Suprapubic skin (tissue), 4 donors: Measurements from ENCODE around the gene SND1. TPM values are rescaled to one million over a fixed set of nuclear protein-coding genes. Genes with fewer than 3 reads are reported as not detected.

ENCODE experiments used
- DNase-seq, 2 donors: peaks; one replicate each; pipeline ENCODE4 v3.0.0-alpha.2; 2019; ENCODE audit warnings: low spot score in 2 of 2
- H3K27ac ChIP-seq: fragments of 200-600 bp; sonication (generic); one replicate; pipeline ENCODE4 v1.5.1; 2019
- H3K27me3 ChIP-seq: fragments of 200-600 bp; sonication (generic); one replicate; pipeline ENCODE4 v1.5.1; 2019
- H3K36me3 ChIP-seq: fragments of 200-600 bp; sonication (generic); one replicate; pipeline ENCODE4 v1.5.1; 2019
- H3K4me1 ChIP-seq: fragments of 200-600 bp; sonication (generic); one replicate; pipeline ENCODE4 v1.5.1; 2019
- H3K4me3 ChIP-seq: fragments of 200-600 bp; sonication (generic); one replicate; pipeline ENCODE4 v1.5.1; 2019; ENCODE audit warnings: mild to moderate bottlenecking
- H3K9me3 ChIP-seq: fragments of 200-600 bp; sonication (generic); one replicate; pipeline ENCODE4 v1.5.1; 2019
- CTCF ChIP-seq, 2 donors: fragments of 200-600 bp in 1 of 2; fragments of 450-650 bp in 1 of 2; sonication (generic) in 1 of 2; IDR thresholded peaks; one replicate each; pipeline ENCODE4 v1.5.1; 2016 to 2019; ENCODE audit warnings: antibody characterized with exemption in 2 of 2, mild to moderate bottlenecking in 1 of 2, moderate library complexity in 1 of 2
- EP300 ChIP-seq: sonication (generic); formaldehyde crosslinking; IDR thresholded peaks from one replicate; pipeline ENCODE4 v1.6.1; 2017; ENCODE audit warnings: antibody characterized with exemption
- POLR2A ChIP-seq, 2 donors: fragments of 450-650 bp; IDR thresholded peaks; one replicate each; pipeline ENCODE4 v1.6.1; 2017; ENCODE audit warnings: antibody characterized with exemption in 2 of 2, mild to moderate bottlenecking in 2 of 2, moderate library complexity in 2 of 2
- POLR2AphosphoS5 ChIP-seq, 3 donors: sonication (generic); formaldehyde crosslinking; IDR thresholded peaks; one replicate each; pipeline ENCODE4 v1.6.1; 2017; ENCODE audit warnings: antibody characterized with exemption in 3 of 3
- WGBS: methylation state at CpG from one replicate; pipeline ENCODE4 v1.1.5; 2018; 5-methylcytosine and 5-hydroxymethylcytosine counted together
- total RNA-seq, 4 donors: library from RNA; depleted of rRNA; stranded (reverse); fragments of >200 nt; gene quantifications; one replicate each; pipeline ENCODE4 v1.1.0, GENCODE V29; 2016

SND1 gene
- total RNA-seq, 4 donors from 2014 or later: 72.2 to 99.8 (median 77.2) TPM

GRCh38 chr7:127786184-127786583, 134.2 kb downstream of the SND1 start:
- Histone ChIP-seq H3K27me3 (no peaks in the 10 kb centered on the region), H3K9me3 (no peaks in the 10 kb centered on the region), H3K27ac (no peak overlapping the region), H3K4me3 (no peak overlapping the region), H3K4me1 (peaks cover 9% of the 10 kb centered on the region), H3K36me3 (no peaks in the 10 kb centered on the region)
- DNase-seq: no peak
- WGBS: 100% methylated on average over 1 of the region's 1 CpG
- TF ChIP-seq EP300 (no peak), CTCF (IDR thresholded peaks at IDR 0.05) (no peak), POLR2A (IDR thresholded peaks at IDR 0.05) (no peak), POLR2AphosphoS5 (IDR thresholded peaks at IDR 0.05) (no peak)

GRCh38 chr7:127789031-127789430, 137.0 kb downstream of the SND1 start:
- Histone ChIP-seq H3K4me3 (no peak overlapping the region), H3K27ac (no peak overlapping the region), H3K27me3 (no peaks in the 10 kb centered on the region), H3K9me3 (no peaks in the 10 kb centered on the region), H3K4me1 (no peaks in the 10 kb centered on the region), H3K36me3 (no peaks in the 10 kb centered on the region)
- DNase-seq: no peak
- TF ChIP-seq EP300 (no peak), POLR2A (IDR thresholded peaks at IDR 0.05) (no peak), POLR2AphosphoS5 (IDR thresholded peaks at IDR 0.05) (no peak), CTCF (IDR thresholded peaks at IDR 0.05) (no peak)
- 65% methylated on average over 3 of the region's 3 CpGs for WGBS

- no peak for DNase-seq
- H3K9me3 ChIP-seq: no peaks in the 10 kb centered on the region
- TF ChIP-seq EP300: no peak
- no peak for TF ChIP-seq CTCF (IDR thresholded peaks at IDR 0.05)
- TF ChIP-seq POLR2AphosphoS5 (IDR thresholded peaks at IDR 0.05): no peak
- TF ChIP-seq POLR2A (IDR thresholded peaks at IDR 0.05): no peak
- no peaks in the 10 kb centered on the region for H3K4me1 ChIP-seq
- no peaks in the 10 kb centered on the region for H3K36me3 ChIP-seq
- no peaks in the 10 kb centered on the region for H3K27me3 ChIP-seq
- H3K4me3 ChIP-seq: no peak overlapping the region
- no peak overlapping the region for H3K27ac ChIP-seq
- 89% methylated on average over 6 of the region's 6 CpGs for WGBS
These were observed 139.6 kb downstream of the SND1 start for GRCh38 chr7:127791446-127792189.

- TF ChIP-seq POLR2A (IDR thresholded peaks at IDR 0.05) (no peak), EP300 (no peak), CTCF (IDR thresholded peaks at IDR 0.05) (no peak), POLR2AphosphoS5 (IDR thresholded peaks at IDR 0.05) (no peak)
These were observed 140.7 kb downstream of the SND1 start for GRCh38 chr7:127792528-127793342.

GRCh38 chr7:127793582-127793981, 141.6 kb downstream of the SND1 start:
- DNase-seq: no peak
- no peaks in the 10 kb centered on the region for H3K36me3 ChIP-seq
- H3K27me3 ChIP-seq: no peaks in the 10 kb centered on the region
- H3K27ac ChIP-seq: no peak overlapping the region
- TF ChIP-seq EP300: no peak
- no peak for TF ChIP-seq CTCF (IDR thresholded peaks at IDR 0.05)
- no peak for TF ChIP-seq POLR2AphosphoS5 (IDR thresholded peaks at IDR 0.05)
- no peak for TF ChIP-seq POLR2A (IDR thresholded peaks at IDR 0.05)
- H3K9me3 ChIP-seq: no peaks in the 10 kb centered on the region
- H3K4me3 ChIP-seq: no peak overlapping the region
- no peaks in the 10 kb centered on the region for H3K4me1 ChIP-seq
- WGBS: 91% methylated on average over 4 of the region's 4 CpGs

More at GRCh38 chr7:127792528-127793342, 140.7 kb downstream of the SND1 start:
- H3K4me3 ChIP-seq: no peak overlapping the region
- DNase-seq: no peak
- no peaks in the 10 kb centered on the region for H3K27me3 ChIP-seq
- no peak overlapping the region for H3K27ac ChIP-seq
- H3K9me3 ChIP-seq: no peaks in the 10 kb centered on the region
- WGBS: 97% methylated on average over 5 of the region's 5 CpGs
- H3K4me1 ChIP-seq: no peaks in the 10 kb centered on the region
- H3K36me3 ChIP-seq: no peaks in the 10 kb centered on the region
